ENCODE data around the gene AXIN1.

Gene AXIN1

GRCh38 chr16:325375-326145 is 27.0 kb downstream of the AXIN1 start:
- peak; percentile 31 for DNase-seq

DNA sequence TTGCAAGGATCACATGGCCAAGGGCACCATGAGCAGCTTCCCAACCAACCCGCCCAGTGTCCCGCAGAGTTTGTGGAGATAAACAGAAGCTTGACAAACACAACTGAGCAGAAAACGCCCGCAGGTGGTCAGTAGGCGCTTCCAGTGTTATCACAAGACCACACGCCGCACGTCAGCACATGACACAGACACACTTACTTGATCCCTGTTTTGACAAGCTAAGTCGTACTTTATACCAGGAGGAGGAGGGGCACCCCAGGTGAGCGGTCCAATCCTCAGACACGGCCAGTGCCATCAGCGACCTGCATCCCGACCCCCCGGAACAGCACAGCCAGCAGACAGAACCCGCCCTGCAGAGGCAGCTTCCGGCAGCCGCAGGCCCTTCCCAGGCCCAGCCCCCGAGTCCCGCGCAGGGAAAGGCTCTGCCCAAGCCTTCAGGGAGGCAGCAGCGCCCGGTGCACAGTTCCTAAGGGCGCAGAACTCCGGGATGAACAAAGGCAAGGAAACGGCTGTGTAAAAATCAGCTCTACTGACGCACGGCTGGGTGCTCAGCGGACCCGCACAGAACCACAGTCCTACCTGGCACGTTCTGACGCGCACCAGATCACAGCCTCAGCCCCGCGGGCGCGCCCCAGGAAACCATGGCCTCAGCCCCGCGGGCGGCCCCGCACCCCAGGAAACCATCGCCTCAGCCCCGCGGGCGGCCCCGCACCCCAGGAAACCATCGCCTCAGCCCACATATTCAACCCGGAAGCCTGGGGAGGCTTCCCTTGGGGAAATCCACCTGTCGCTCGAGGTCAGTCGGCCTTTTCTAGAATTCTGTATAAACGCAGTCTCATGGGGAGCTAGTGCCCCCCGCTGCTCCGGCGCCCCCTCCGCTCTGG is 27.8 kb downstream of the AXIN1 start:
- DNase-seq, result peak; percentile 94

DNA sequence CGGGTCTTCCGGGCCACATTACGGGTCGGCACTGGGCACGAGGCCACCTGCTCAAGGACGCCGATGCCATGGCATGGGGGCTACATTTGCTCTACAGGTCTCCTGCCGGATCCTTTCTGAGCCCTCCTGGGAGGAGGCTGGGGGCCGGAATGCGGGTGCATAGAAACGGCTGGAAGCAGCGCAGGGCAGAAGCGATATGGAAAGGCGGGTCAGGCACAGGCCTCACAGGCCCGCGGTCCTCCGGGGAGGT is 28.4 kb downstream of the AXIN1 start:
- DNase-seq, result no peak

DNA sequence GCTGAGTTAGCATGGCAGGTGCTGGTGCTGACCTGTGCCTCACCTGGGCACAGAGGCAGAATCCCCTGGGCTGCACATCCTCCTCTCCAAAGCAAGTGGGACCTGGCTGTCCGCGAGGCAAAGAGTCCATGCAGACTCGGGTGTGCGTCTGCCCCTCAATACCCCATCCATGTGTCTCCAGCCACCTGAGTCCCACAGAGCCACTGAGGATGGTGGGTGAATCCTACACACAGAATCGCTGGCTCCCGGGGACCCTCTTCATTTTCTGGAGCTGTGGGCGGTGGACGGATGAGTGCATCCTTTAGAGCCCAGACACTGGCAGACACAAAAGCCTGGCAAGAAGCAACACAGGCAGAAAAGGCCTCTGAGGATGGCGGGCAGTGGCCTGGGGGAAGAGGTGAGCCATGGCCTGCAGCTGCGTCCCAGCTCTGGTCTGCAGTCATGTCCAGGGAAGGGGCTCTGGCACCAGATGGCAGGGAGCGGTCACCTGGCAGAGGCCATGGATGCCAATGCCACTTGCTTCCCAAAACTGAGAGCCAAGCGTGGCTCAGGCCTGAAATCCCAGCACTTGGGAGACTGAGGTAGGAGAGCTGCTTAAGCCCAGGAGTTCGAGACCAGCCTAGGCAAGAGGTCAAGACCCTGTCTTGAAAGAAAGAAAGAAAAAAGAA is 29.9 kb downstream of the AXIN1 start:
- DNase-seq, result no peak

GRCh38 chr16:321532-321931 is 31.0 kb downstream of the AXIN1 start:
- no peak for DNase-seq

- DNase-seq, result no peak
These were observed 32.3 kb downstream of the AXIN1 start for GRCh38 chr16:320206-320605.

- DNase-seq, result peak; percentile 42
These were observed 33.9 kb downstream of the AXIN1 start for GRCh38 chr16:318628-319027.

GRCh38 chr16:317583-317982 is 34.9 kb downstream of the AXIN1 start:
- no peak for DNase-seq

DNA sequence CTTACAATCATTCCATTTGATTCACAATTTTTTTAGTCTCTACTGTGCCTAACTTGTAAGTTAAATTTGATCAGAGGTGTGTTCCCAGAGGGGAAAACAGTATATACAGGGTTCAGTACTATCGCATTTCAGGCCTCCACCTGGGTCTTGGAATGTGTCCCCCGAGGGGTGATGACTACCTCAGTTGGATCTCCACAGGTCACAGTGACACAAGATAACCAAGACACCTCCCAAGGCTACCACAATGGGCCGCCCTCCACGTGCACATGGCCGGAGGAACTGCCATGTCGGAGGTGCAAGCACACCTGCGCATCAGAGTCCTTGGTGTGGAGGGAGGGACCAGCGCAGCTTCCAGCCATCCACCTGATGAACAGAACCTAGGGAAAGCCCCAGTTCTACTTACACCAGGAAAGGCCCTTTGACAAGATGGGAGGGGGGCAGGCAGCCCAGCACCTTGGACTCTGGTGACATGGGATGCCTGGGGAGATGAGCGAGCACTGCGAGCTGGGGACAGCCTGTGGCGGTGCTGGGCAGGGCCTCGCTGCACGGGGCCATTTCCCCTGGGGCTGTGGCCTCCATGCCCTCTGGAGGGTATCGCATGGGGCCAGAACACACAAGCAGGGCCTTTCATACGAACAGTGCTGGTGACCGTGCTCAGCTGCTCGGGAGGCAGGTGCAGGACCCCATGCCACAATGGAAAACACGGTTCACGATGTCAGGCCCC is 35.6 kb downstream of the AXIN1 start:
- no peak for DNase-seq

GRCh38 chr16:314795-315299 is 37.7 kb downstream of the AXIN1 start:
- no peak for DNase-seq

DNA sequence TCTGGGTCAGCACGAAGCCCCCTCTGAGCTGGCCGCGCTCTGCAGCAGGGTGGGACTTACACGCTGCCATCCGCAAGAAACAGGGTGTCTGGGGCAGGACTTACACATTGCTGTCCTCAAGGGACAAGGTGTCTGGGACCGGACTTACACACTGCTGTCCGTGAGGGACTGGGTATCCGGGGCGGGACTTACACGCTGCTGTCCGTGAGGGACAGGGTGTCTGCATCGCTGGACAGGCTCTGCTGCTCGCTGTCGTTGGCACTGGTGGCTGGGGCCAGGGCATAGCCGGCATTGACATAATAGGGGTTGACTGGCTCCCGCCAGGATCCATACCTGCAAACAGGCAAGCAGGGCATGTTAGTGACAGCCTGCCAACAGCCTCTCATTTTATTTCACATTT is 38.2 kb downstream of the AXIN1 start:
- no peak for DNase-seq

- DNase-seq, result no peak
These were observed 40.8 kb downstream of the AXIN1 start for GRCh38 chr16:311725-312124.

- DNase-seq, result peak; percentile 56
These were observed 43.0 kb downstream of the AXIN1 start for GRCh38 chr16:309476-309875.

DNA sequence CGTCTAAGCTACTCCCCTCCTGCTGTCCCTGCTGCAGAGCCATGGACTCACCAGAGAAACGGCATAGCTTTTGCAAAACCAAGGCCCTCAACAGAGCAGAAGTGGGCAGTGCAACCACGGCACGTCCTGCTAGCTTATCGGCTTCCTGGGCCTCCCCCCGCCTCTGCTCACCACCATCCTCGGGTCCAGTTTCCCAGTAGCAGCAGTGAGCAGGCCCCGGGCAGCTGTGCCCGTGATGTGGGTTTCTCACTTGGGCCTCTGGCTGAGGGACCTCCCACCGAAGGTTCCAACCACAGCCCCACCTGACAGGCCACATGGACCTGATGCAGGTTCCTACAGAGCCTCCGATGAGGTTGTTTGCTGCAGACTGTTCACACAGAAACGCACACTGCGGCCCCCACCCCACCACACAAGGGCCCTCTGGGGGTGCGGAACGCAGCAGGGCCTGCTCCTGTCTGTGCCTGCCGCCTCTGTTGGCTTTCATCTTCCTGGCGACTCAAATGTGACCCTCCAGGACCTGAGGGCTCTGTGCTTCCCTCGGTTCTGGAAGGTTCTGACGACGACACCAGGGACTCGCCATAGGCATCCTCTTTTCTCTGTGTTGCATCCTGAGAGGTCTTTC is 44.7 kb downstream of the AXIN1 start:
- DNase-seq, result peak; percentile 39

- DNase-seq, result no peak
These were observed 45.6 kb downstream of the AXIN1 start for GRCh38 chr16:306911-307370.

DNA sequence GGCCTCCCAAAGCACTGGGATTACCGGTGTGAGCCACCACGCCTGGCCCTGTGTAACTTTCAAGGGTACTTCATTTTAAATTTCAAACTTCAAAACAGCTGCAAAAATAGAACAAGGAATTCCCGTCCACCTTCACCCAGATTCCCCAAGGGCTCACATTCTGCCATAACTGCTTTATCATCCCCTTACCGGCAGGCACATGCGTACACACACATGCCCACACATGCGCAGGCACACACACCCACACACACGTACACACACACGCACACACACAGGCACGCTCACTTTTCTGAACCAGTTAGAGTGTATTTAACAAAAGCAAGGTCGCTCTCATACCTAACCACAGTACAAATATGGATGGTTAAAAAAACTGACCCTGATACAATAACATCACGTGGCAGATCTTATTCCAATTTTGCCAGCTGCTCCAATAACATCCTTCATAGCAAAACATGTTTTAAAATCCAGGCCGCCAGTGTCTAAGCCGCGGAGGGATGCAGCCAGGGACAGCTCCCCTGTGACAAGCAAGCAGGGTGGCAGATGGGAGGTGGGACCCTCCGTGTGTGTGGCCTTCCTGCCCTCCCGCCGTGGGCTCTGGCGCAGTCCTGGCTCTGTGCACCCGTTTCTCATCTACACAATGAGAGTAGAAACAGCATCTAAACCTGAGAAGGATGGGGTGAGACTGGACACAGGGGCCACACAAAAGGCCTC is 46.5 kb downstream of the AXIN1 start:
- DNase-seq, result no peak

DNA sequence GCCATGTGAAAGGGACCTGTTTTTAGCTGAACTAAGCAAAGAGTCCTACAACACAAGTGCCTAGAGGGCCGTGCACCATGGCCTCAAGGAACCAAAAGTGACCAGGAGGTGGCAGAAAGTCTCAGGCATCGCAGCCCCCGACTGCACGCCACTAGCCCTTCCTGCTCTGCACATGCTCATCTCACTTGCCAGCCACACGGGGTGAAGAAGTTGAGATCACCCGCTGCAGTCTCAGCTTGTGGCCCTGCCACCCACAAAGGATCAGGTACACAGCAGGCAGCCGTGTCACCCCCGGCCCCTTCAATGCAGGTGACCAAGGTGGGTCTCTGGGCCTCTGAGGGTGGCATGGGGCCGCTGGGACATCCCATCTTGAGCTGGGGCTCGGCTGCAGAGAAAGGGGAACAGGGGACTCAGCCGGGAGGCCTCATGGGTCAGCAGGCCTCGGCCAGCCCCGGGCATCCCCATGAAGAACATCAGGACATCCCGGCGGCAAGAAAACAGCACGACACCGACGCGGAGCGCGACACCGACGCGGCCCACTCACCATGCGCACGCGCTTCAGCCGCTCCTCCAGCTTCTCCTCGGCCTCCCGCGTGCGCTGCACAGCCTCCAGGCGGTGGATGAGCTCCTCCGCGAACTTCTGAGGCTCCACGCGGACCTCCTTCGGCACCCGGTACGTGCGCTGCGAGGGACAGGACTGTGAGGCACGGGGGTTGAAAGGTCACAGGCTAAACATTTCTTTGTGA is 48.6 kb downstream of the AXIN1 start:
- DNase-seq, result peak; percentile 81

- DNase-seq, result no peak
These were observed 50.6 kb downstream of the AXIN1 start for GRCh38 chr16:301950-302349.

GRCh38 chr16:301235-301634 is 51.3 kb downstream of the AXIN1 start:
- DNase-seq, result no peak

DNA sequence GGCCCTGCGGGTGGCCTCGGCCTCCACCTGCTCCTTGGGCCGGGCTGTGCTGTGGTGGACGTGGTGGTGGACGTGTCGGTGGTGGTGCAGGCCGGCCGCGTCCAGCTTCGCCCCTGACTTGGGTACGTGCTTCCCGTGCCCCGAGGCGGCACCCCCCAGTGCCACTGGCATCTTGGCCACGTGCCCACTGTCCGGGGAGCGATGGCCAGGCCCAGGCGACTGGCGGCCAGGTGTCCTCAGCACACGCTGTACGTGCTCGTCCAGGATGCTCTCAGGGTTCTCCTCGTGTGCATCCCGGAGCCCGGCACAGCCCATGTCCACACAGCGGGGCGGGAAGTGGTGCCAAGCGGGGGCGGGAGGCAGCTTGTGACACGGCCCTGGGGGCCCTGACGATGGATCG is 54.7 kb downstream of the AXIN1 start:
- no peak for DNase-seq
